Cardiac fibroblast (primary cell): ENCODE data around the gene TTBK1.

Experiments used
- DNase-seq, 2 donors: peaks; one replicate each; pipeline versions ENCODE4 v3.0.0 to v3.0.0-alpha.2; 2010; ENCODE audit warnings: low read depth in 2 of 2
- H3K4me3 ChIP-seq, 2 donors: replicated peaks in 1 of 2; 1 replicate in 1 of 2; 2 replicates in 1 of 2; pipeline ENCODE4 v1.5.1; 2011; ENCODE audit warnings: low read depth in 2 of 2, low read length in 2 of 2, mild to moderate bottlenecking in 2 of 2, moderate library complexity in 1 of 2
- CTCF ChIP-seq: IDR thresholded peaks from one replicate; pipeline ENCODE4 v1.5.1; 2011; ENCODE audit warnings: low read depth, mild to moderate bottlenecking, low read length, inconsistent platforms

Gene TTBK1

GRCh38 chr6:43242908-43243663 is at the start of gene TTBK1:
Gene TTBK1, plus strand, starts transcription at chr6:43243481. Its CDS starts 3,180 bp downstream, at chr6:43246661.
- DNase-seq: no peak
- no peak within 1 kb of the TSS for H3K4me3 ChIP-seq
- no peak for TF ChIP-seq CTCF

GRCh38 chr6:43193929-43194328 is 49.4 kb upstream of the TTBK1 start:
- no peak for DNase-seq
- TF ChIP-seq CTCF: no peak
- H3K4me3 ChIP-seq: no peak overlapping the region

- no peak overlapping the region for H3K4me3 ChIP-seq
- no peak for TF ChIP-seq CTCF
- DNase-seq: no peak
Measured at GRCh38 chr6:43196337-43196736, 46.9 kb upstream of the TTBK1 start.

- DNase-seq: no peak
- no peak for TF ChIP-seq CTCF
- H3K4me3 ChIP-seq: no peak overlapping the region
Measured at GRCh38 chr6:43199912-43200311, 43.4 kb upstream of the TTBK1 start.

GRCh38 chr6:43200541-43200940 is 42.7 kb upstream of the TTBK1 start:
- no peak for DNase-seq
- TF ChIP-seq CTCF: no peak
- no peak overlapping the region for H3K4me3 ChIP-seq

- DNase-seq: no peak
- TF ChIP-seq CTCF: no peak
- H3K4me3 ChIP-seq: no peak overlapping the region
Measured at GRCh38 chr6:43202451-43202850, 40.8 kb upstream of the TTBK1 start.
